Spleen (tissue), 11 donors: ENCODE data around the gene C1orf174. TPM values are rescaled to one million over a fixed set of nuclear protein-coding genes. Genes with fewer than 3 reads are reported as not detected.

Experiments used
- DNase-seq: peaks from one replicate; pipeline ENCODE4 v3.0.0-alpha.2; 2020
- H3K27ac ChIP-seq, 8 donors: fragments of 200-600 bp; sonication (generic) in 7 of 8; 1 replicate in 4 of 8; 2 replicates in 4 of 8; pipeline versions ENCODE4 v1.5.0 to v1.8.0; 2016 to 2021; ENCODE audit warnings: inconsistent platforms in 4 of 8, mild to moderate bottlenecking in 4 of 8, moderate library complexity in 1 of 8
- H3K27me3 ChIP-seq, 7 donors: fragments of 200-600 bp; sonication (generic) in 6 of 7; replicated peaks in 1 of 7; 1 replicate in 4 of 7; 2 replicates in 3 of 7; pipeline versions ENCODE4 v1.5.0 to v1.8.0; 2016 to 2021; ENCODE audit warnings: inconsistent platforms in 3 of 7, mild to moderate bottlenecking in 1 of 7
- H3K36me3 ChIP-seq, 6 donors: fragments of 200-600 bp; sonication (generic) in 5 of 6; 1 replicate in 4 of 6; 2 replicates in 2 of 6; pipeline versions ENCODE4 v1.5.0 to v1.8.0; 2016 to 2021; ENCODE audit warnings: inconsistent platforms in 2 of 6
- H3K4me1 ChIP-seq, 6 donors: fragments of 200-600 bp; sonication (generic) in 5 of 6; 1 replicate in 3 of 6; 2 replicates in 3 of 6; pipeline versions ENCODE4 v1.5.0 to v1.8.0; 2016 to 2021; ENCODE audit warnings: inconsistent platforms in 3 of 6
- H3K4me3 ChIP-seq, 8 donors: fragments of 200-600 bp; sonication (generic) in 7 of 8; 1 replicate in 4 of 8; 2 replicates in 4 of 8; pipeline versions ENCODE4 v1.5.0 to v1.8.0; 2016 to 2021; ENCODE audit warnings: inconsistent platforms in 4 of 8, mild to moderate bottlenecking in 4 of 8, moderate library complexity in 2 of 8
- H3K9me3 ChIP-seq, 8 donors: fragments of 200-600 bp; sonication (generic) in 7 of 8; 1 replicate in 4 of 8; 2 replicates in 4 of 8; pipeline versions ENCODE4 v1.5.0 to v1.8.0; 2016 to 2021; ENCODE audit warnings: inconsistent platforms in 4 of 8
- POLR2A ChIP-seq, 3 donors: fragments of 450-650 bp; IDR thresholded peaks; one replicate each; pipeline ENCODE4 v1.5.1; 2017; ENCODE audit warnings: antibody characterized with exemption in 3 of 3, mild to moderate bottlenecking in 1 of 3
- POLR2AphosphoS5 ChIP-seq, 3 donors: sonication (generic); formaldehyde crosslinking; IDR thresholded peaks; one replicate each; pipeline ENCODE4 v1.5.1; 2017; ENCODE audit warnings: antibody characterized with exemption in 3 of 3
- WGBS, 5 donors: extraction: QIAGEN DNeasy Blood & Tissue Kit in 3 of 5; methylation state at CpG; one replicate each; pipeline versions ENCODE4 v1.1.5 to v1.1.7; 2013 to 2018; 5-methylcytosine and 5-hydroxymethylcytosine counted together
- intact Hi-C: fragments of 100-400 bp; cut with DNase I; formaldehyde crosslinking; loops from one replicate; pipeline ENCODE4 v1.15.0; 2023; ENCODE audit warnings: low total_unique reads
- polyA plus RNA-seq, 3 donors: library from polyadenylated mRNA; stranded (reverse); fragments of 200-250 nt; gene quantifications; one replicate each; pipeline ENCODE4 v1.2.1, GENCODE V29; 2013
- total RNA-seq, 7 donors: library from RNA; depleted of rRNA in 3 of 7; stranded (reverse); fragments of >200 nt in 3 of 7; fragmentation: NEBNext Ultra II Directional in 4 of 7; extraction: Animal tissue kit (Norgen Biotek cat#: 25700) in 4 of 7; gene quantifications; one replicate each; pipeline versions ENCODE4 v1.1.0 to v1.2.1, GENCODE V29; 2016 to 2021
- TF ChIP-seq, protein P1 (sequence below), 11 experiments: fragments of 200-600 bp in 7 of 11; fragments of 450-650 bp in 4 of 11; sonication (generic) in 4 of 11; IDR thresholded peaks in 8 of 11; conservative IDR thresholded peaks in 3 of 11; 1 replicate in 7 of 11; 2 replicates in 4 of 11; pipeline versions ENCODE4 v1.4.0 to v1.8.0; 2016 to 2021; ENCODE audit warnings: antibody characterized with exemption in 11 of 11, inconsistent platforms in 4 of 11, mild to moderate bottlenecking in 1 of 11
- donor health status: healthy with polysubstance abuse.
- donor health status: DM: no; HTN: no; CAD: no; lungs with moderate emphysema.
- donor health status: DM: no; HTN: no; CAD: no.
- donor health status: Bipolar disorder and iron deficiency.
- donor health status: healthy.
- donor health status: DM: no; HTN: no; CAD: no.
- donor health status: DM: yes; HTN: yes; CAD: no.

C1orf174 gene
- total and polyA plus RNA-seq, 10 donors, result 14.9 to 34.5 (median 21.8) TPM

DNA sequence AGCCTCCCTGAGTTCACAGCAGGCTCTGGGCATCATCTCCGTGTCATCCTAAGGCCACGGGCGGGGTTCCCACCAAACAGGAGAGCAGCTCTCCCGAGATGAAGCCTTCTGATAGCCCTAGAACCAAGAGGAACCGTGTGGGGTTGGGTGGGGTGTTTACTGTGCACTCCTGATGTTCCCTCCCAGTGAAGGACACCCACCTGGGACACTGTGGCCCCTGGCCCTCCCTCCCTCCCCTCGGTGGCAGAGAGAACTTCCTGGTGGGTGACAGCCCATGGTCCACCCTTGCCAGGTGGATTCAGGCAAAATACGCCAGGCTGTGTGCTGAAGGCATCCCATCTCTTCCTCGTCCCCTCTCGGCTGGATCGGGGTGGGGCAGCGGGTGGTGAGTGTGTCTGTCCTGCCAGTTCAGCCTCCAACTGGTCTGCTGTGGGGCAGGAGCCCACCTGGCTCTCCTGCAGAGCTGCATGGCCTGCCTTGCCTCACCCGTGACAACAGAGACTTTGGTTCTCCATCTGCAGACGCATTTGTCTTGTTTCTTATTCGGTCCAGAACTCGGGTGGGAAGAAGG is 15.6 kb upstream of the C1orf174 start:
- TF ChIP-seq POLR2AphosphoS5 (IDR thresholded peaks at IDR 0.05) (no peak), POLR2A (IDR thresholded peaks at IDR 0.05) (no peak)
- TF ChIP-seq, protein P1, sequence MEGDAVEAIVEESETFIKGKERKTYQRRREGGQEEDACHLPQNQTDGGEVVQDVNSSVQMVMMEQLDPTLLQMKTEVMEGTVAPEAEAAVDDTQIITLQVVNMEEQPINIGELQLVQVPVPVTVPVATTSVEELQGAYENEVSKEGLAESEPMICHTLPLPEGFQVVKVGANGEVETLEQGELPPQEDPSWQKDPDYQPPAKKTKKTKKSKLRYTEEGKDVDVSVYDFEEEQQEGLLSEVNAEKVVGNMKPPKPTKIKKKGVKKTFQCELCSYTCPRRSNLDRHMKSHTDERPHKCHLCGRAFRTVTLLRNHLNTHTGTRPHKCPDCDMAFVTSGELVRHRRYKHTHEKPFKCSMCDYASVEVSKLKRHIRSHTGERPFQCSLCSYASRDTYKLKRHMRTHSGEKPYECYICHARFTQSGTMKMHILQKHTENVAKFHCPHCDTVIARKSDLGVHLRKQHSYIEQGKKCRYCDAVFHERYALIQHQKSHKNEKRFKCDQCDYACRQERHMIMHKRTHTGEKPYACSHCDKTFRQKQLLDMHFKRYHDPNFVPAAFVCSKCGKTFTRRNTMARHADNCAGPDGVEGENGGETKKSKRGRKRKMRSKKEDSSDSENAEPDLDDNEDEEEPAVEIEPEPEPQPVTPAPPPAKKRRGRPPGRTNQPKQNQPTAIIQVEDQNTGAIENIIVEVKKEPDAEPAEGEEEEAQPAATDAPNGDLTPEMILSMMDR (IDR thresholded peaks at IDR 0.05 in 8 of 11, conservative IDR thresholded peaks at IDR 0.05 in 3 of 11), result no peak
- DNase-seq, result peak; percentile 63
- H3K4me1 ChIP-seq, result peaks cover 0 to 9% (median 6%) of the 10 kb centered on the region in 6 donors
- H3K27me3 ChIP-seq, result peaks cover 0 to 23% (median 4%) of the 10 kb centered on the region in 7 donors
- no peak overlapping the region for H3K4me3 ChIP-seq
- no peaks in the 10 kb centered on the region for H3K36me3 ChIP-seq
- no peak overlapping the region for H3K27ac ChIP-seq
- intact Hi-C loops, result no loop called here
- no peaks in the 10 kb centered on the region for H3K9me3 ChIP-seq
- 70 to 87% (median 85%) methylated on average over 10 to 15 of the region's 15 CpGs for WGBS, 5 donors

DNA sequence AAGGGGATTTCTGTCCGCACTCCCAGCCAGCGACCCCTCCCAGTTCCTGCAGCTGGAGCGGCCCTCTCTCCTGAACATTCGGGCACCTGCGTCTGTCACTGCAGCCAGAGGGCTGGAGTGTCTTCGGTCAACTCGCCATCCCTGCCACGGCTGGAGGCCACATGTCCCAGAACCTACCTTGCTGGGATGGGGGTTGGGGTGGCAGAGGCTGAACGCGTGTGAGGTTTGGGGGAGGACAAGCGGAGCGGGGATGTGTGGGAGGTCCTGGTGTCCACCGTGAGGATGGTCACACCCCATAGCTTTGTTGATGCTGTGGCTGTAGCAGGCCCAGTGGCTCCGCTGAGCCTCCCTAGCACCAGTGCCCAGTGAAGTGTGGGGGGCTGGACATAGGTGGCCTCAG is 14.8 kb upstream of the C1orf174 start:
- H3K4me3 ChIP-seq, result no peak overlapping the region
- intact Hi-C loops, result loop anchor here (5.0 kb wide), 1 partner anchor 1832 kb away; no protein-coding TSS in a partner anchor
- TF ChIP-seq, protein P1 (IDR thresholded peaks at IDR 0.05 in 8 of 11, conservative IDR thresholded peaks at IDR 0.05 in 3 of 11), result no peak
- TF ChIP-seq POLR2AphosphoS5 (IDR thresholded peaks at IDR 0.05) (no peak), POLR2A (IDR thresholded peaks at IDR 0.05) (no peak)
- 84 to 90% (median 87%) methylated on average over 13 to 14 of the region's 14 CpGs for WGBS, 5 donors
- H3K4me1 ChIP-seq, result peaks cover 0 to 16% (median 13%) of the 10 kb centered on the region in 6 donors
- H3K27me3 ChIP-seq, result peaks cover 0 to 31% (median 4%) of the 10 kb centered on the region in 7 donors
- no peak for DNase-seq
- no peak overlapping the region for H3K27ac ChIP-seq
- H3K9me3 ChIP-seq, result no peaks in the 10 kb centered on the region
- H3K36me3 ChIP-seq, result no peaks in the 10 kb centered on the region

DNA sequence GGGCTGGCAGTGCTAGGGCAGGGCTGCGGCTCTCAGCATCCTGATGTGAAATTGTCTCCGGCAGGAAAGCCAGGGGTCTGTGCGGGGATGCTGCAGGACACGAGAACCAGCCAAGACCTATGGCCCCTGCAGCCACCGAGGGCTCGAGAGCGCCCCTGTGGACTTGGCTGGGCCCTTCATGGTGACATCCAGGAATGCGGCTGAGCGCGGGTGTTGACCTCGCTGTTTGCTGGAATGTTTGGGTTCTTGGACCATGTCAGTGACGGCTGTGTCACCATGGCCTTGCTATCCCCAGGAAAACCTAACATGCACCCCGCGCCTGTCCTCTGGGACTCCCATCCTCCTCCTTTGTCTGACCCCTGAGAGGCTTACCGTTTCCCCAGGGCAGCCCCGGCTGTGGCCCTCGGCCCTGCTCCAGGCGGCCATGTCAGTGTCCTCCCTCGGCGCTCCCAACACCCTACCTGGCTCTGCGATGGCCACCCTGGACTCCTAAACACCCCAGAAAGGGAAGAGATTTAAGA is 14.3 kb upstream of the C1orf174 start:
- no peak for TF ChIP-seq POLR2A (IDR thresholded peaks at IDR 0.05)
- TF ChIP-seq, protein P1 (IDR thresholded peaks at IDR 0.05 in 8 of 11, conservative IDR thresholded peaks at IDR 0.05 in 3 of 11), result no peak
- DNase-seq, result peak; percentile 73
- 82 to 96% (median 93%) methylated on average over 16 to 21 of the region's 21 CpGs for WGBS, 5 donors
- intact Hi-C loops, result loop anchor here (5.0 kb wide), 1 partner anchor 1833 kb away; no protein-coding TSS in a partner anchor
- Histone ChIP-seq H3K4me3 (no peak overlapping the region), H3K36me3 (no peaks in the 10 kb centered on the region), H3K27ac (no peak overlapping the region), H3K9me3 (no peaks in the 10 kb centered on the region), H3K4me1 (peaks cover 0 to 21% (median 13%) of the 10 kb centered on the region in 6 donors), H3K27me3 (peaks cover 0 to 27% (median 4%) of the 10 kb centered on the region in 7 donors)
